HepG2 (cell line): ENCODE measurements around the gene SWSAP1. TPM values are rescaled to one million over a fixed set of nuclear protein-coding genes. Genes with fewer than 3 reads are reported as not detected.

Experiments used
- AGO1 ChIP-seq: fragments of 200-400 bp; formaldehyde crosslinking; IDR thresholded peaks from 2 replicates; pipeline ENCODE4 v1.6.1; 2017; ENCODE audit warnings: mild to moderate bottlenecking, low read depth, low read length, moderate library complexity; ENCODE audit not compliant: poor library complexity, severe bottlenecking
- AHDC1 ChIP-seq: sonication (generic); formaldehyde crosslinking; IDR thresholded peaks from 2 replicates; pipeline ENCODE4 v1.5.1; 2020; ENCODE audit warnings: mild to moderate bottlenecking, missing genetic modification reagents, borderline replicate concordance
- ATF7 ChIP-seq, 2 experiments: fragments of 450-650 bp in 1 of 2; sonication (generic) in 1 of 2; formaldehyde crosslinking in 1 of 2; IDR thresholded peaks; 2 replicates each; pipeline versions ENCODE4 v1.4.0 to v1.6.1; 2016 to 2020; ENCODE audit warnings: antibody characterized with exemption in 1 of 2, mild to moderate bottlenecking in 1 of 2, missing genetic modification reagents in 1 of 2
- CENPBD1 ChIP-seq: sonication (generic); formaldehyde crosslinking; IDR thresholded peaks from 2 replicates; pipeline ENCODE4 v1.8.0; 2022; ENCODE audit warnings: missing genetic modification reagents, low read depth, mild to moderate bottlenecking, borderline replicate concordance
- CREB1 ChIP-seq, 2 experiments: fragments of 450-650 bp in 1 of 2; IDR thresholded peaks; 2 replicates each; pipeline ENCODE4 v1.6.1; 2016 to 2017; ENCODE audit warnings: control low read depth in 1 of 2, mild to moderate bottlenecking in 1 of 2, missing compliant biosample characterization in 1 of 2, missing genetic modification characterization in 1 of 2
- ESRRA ChIP-seq: sonication (generic); formaldehyde crosslinking; IDR thresholded peaks from 2 replicates; pipeline ENCODE4 v1.5.1; 2020; ENCODE audit warnings: mild to moderate bottlenecking, low read depth, missing genetic modification reagents
- FOXM1 ChIP-seq: sonication (generic); formaldehyde crosslinking; IDR thresholded peaks from 2 replicates; pipeline ENCODE4 v1.5.0; 2020; ENCODE audit warnings: missing genetic modification reagents
- GMEB2 ChIP-seq: IDR thresholded peaks from 2 replicates; pipeline ENCODE4 v1.6.1; 2016; ENCODE audit warnings: missing biosample characterization, missing genetic modification reagents, low read depth
- KLF6 ChIP-seq: IDR thresholded peaks from 2 replicates; pipeline ENCODE4 v1.8.0; 2016; ENCODE audit warnings: missing biosample characterization, missing genetic modification reagents
- RFXANK ChIP-seq: IDR thresholded peaks from 2 replicates; pipeline ENCODE4 v1.6.1; 2016
- SRY ChIP-seq: sonication (generic); formaldehyde crosslinking; IDR thresholded peaks from 2 replicates; pipeline ENCODE4 v1.8.0; 2022; ENCODE audit warnings: mild to moderate bottlenecking, missing genetic modification reagents
- TOPORS ChIP-seq: sonication (generic); formaldehyde crosslinking; IDR thresholded peaks from 2 replicates; pipeline ENCODE4 v1.8.0; 2023; ENCODE audit warnings: mild to moderate bottlenecking, missing genetic modification reagents
- ZBTB39 ChIP-seq: sonication (generic); formaldehyde crosslinking; IDR thresholded peaks from 2 replicates; pipeline ENCODE4 v1.5.0; 2020; ENCODE audit warnings: missing genetic modification reagents
- ZEB1 ChIP-seq: IDR thresholded peaks from 2 replicates; pipeline ENCODE4 v1.6.1; 2012; ENCODE audit warnings: mild to moderate bottlenecking, low read depth, inconsistent platforms; ENCODE audit not compliant: insufficient replicate concordance
- ZNF207 ChIP-seq: fragments of 450-650 bp; IDR thresholded peaks from 2 replicates; pipeline ENCODE4 v1.6.1; 2016; ENCODE audit warnings: antibody characterized with exemption, borderline replicate concordance
- ZNF761 ChIP-seq: sonication (generic); formaldehyde crosslinking; conservative IDR thresholded peaks from 2 replicates; pipeline ENCODE4 v1.4.0; 2020; ENCODE audit warnings: mild to moderate bottlenecking, missing genetic modification reagents
- polyA plus RNA-seq, 8 experiments: library from polyadenylated mRNA; depleted of rRNA in 3 of 8; stranded (reverse) in 7 of 8; unstranded in 1 of 8; fragments of >200 nt; fragmentation: Illumina TruSeq in 4 of 8; extraction: Trizol in 4 of 8; gene quantifications; 2 replicates each; pipeline versions ENCODE4 v1.2.1 to v1.2.3, GENCODE V29; 2011 to 2016; ENCODE audit warnings: low read depth in 4 of 8, missing spikeins in 1 of 8, mixed read lengths in 1 of 8; ENCODE audit not compliant: insufficient read depth in 1 of 8
- total RNA-seq, 5 experiments: library from RNA; depleted of rRNA; stranded (reverse); fragments of >200 nt; fragmentation: Illumina TruSeq; extraction: Trizol; gene quantifications; 2 replicates each; pipeline ENCODE4 v1.2.3, GENCODE V29; 2016; ENCODE audit warnings: low read depth in 1 of 5

The SWSAP1 gene
- total and polyA plus RNA-seq, 2 of the 13 experiments (the other 11 are each of a cell fraction or from before 2014, with no cell fraction given), result 2.7 to 3.3 TPM

GRCh38 chr19:11380653-11381537 lies 6.4 kb downstream of the SWSAP1 start (continued):
- TF ChIP-seq TOPORS (CRISPR knock-in tag) (peak; percentile 68), RFXANK (no peak), ZNF761 (no peak; the same call in 1 of the 2 replicates), KLF6 (CRISPR knock-in tag) (peak; percentile 57; the same call in 1 of the 2 replicates), ZEB1 (peak; percentile 69), ZNF207 (no peak), AHDC1 (CRISPR knock-in tag) (no peak), ESRRA (CRISPR knock-in tag) (peak; percentile 31; the same call in 1 of the 2 replicates), FOXM1 (no peak), GMEB2 (CRISPR knock-in tag) (no peak), CENPBD1 (CRISPR knock-in tag) (no peak), ZBTB39 (CRISPR knock-in tag) (0 out of 2 replicates have a peak, but pooled peaks have one; percentile 43), CREB1 (IDR thresholded peaks at IDR 0.05) (peak; percentile 89), CREB1 (CRISPR knock-in tag; IDR thresholded peaks at IDR 0.05) (peak; percentile 92), ATF7 (IDR thresholded peaks at IDR 0.05) (no peak), ATF7 (CRISPR knock-in tag; IDR thresholded peaks at IDR 0.05) (peak; percentile 61; the same call in 1 of the 2 replicates), AGO1 (peak; percentile 65), SRY (CRISPR knock-in tag) (peak; percentile 91; the same call in 1 of the 2 replicates)
